ENCODE measurements around the gene KLHL20.
"Not testable (repeated sequence)": the region's sequence is repeated elsewhere in the genome, so short reads cannot be mapped to it uniquely, and the experiment has no call there.

KLHL20 gene

DNA sequence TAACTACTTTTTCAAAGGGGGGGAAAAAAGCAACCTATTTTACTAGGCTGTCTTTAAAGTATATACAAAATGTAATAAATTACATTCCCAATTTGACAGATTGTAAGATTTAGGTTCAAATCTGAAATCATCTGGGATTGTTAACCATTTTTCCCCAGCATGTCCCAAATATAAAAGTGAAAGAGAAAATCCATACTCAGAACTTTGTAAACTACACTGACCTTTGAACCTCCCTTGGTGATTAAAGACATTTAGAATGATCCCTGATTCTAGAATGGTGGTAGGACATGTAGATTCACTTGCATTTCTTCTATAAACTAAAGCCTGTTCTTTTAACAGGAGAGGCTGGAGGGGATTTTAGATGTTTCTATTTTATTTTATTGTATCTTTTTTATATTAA is 39.0 kb downstream of the KLHL20 start:
- DNase-seq, result no peak

DNA sequence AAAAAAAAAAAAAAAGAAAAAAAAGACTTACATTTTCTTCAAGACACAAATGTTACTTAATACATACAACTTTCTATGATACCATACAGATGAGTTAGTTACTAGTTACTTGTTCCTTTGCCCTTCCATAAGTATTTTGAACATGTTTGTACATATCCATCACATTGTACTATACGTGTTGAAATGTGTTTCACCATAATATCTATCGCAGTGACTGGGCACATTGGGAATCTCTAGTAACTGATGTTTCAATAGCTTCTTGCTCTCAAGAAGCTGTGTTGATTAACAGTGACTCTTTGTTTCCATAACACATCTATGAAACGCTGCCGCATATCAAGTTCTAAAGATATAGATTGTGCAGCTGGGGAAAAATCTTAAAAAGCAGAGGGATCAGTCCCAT is 42.9 kb downstream of the KLHL20 start:
- no peak for DNase-seq

- no peak for DNase-seq
These were observed 43.3 kb downstream of the KLHL20 start for GRCh38 chr1:173758110-173758509.

- DNase-seq, result no peak
These were observed 44.2 kb downstream of the KLHL20 start for GRCh38 chr1:173758980-173759379.

DNA sequence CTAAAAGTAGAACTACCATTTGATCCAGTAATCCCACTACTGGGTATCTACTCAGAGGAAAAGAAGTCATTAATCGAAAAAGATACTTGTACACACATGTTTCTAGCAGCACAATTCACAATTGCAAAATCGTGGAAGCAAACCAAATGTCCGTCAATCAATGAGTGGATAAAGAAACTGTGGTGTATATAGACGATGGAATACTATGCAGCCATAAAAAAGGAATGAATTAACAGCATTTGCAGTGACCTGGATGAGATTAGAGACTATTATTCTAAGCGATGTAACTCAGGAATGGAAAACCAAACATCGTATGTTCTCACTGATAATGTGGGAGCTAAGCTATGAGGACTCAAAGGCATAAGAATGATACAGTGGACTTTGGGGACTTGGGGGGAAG is 49.5 kb downstream of the KLHL20 start:
- not testable (repeated sequence) for DNase-seq

DNA sequence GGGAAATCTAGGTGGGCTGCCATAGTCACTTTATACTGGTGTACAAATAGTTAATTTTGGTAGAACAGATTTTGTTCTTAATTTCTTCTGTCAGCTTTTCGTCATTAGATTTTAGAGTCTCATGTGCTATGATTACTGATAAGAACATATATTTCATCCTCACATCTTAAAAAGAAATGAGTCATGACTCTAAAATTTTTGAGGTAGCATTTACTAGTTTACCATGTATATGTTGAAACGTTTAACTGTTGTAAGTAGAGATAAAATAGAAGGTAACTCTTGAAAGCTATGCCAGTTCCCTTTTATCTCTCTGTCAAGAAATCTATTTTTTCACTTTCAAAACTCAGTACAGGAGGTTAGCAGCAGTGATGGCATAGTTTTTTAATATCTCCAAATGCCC is 53.4 kb downstream of the KLHL20 start:
- DNase-seq, result no peak

DNA sequence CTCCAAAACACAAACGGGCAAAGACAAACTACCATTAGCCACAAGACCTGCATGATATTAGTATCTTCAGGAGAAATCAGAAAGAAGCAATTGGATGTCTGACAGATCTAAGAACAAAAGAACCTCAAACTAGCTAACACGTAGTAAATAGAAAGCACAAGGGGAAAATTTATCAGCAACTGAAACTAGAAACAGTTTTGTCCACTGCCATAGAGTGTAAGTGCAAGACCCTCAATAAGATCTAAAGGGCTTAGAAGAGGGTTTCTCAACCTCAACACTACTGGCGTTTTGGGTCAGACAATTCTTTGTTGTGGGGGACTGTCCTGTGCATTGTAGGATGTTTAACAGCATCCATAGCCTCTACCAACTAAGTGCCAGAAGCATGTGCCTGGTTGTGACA is 54.0 kb downstream of the KLHL20 start:
- DNase-seq, result no peak

DNA sequence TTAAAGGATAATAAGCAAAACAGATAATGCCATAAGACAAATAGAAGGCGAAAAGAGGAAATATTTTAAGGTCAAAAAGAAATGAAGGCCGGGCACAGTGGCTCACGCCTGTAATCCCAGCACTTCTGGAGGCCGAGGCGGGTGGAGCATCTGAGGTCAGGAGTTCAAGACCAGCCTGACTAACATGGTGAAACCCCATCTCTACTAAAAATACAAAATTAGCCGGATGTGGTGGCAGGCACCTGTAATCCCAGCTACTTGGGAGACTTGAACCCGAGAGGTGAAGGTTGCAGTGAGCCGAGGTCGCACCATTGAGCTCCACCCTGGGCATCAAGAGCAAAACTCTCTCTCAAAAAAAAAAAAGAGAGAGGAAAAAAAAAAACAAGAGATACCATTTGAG is 55.5 kb downstream of the KLHL20 start:
- not testable (repeated sequence) for DNase-seq

DNA sequence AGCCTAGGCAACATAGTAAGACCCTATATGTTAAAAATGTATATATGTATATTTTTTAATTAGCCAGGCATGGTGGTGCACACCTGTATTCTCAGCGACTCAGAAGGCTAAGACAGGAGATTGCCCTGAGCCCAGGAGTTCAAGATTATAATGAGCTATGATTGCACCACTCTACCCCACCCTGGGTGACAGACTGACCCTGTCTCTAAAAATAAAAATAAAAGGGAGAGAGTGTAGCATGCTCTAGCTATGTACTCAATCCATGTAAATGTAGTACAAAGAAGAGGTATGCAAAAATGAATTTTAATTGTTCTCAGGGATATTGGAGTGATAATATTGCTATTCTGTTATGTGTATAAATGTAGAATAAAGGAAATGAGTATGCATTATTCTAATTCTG is 56.8 kb downstream of the KLHL20 start:
- no peak for DNase-seq

GRCh38 chr1:173775578-173776226 is 60.9 kb downstream of the KLHL20 start:
- DNase-seq, result no peak

GRCh38 chr1:173779936-173780335 is 65.2 kb downstream of the KLHL20 start:
- no peak for DNase-seq

DNA sequence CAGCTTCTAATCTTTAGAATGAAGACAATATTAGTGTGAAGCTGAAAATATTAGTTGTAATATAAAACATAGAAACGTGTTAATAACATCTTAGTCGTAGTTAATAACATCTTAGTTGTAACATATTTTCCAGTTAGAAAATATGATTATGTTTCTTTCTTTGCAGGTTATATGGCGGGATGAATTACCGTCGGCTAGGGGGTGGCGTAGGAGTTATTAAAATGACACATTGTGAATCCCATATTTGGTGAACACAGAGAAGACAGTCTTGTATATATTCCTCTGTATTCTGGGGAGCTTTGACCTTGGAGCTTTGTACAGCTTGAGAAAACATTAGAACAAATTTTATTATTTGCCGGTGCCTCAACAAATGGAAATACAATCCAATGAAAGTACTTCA is 70.2 kb downstream of the KLHL20 start:
- no peak for DNase-seq

GRCh38 chr1:173789841-173790240 is 75.1 kb downstream of the KLHL20 start:
- DNase-seq, result no peak

GRCh38 chr1:173798078-173798477 is 83.3 kb downstream of the KLHL20 start:
- DNase-seq, result no peak

DNA sequence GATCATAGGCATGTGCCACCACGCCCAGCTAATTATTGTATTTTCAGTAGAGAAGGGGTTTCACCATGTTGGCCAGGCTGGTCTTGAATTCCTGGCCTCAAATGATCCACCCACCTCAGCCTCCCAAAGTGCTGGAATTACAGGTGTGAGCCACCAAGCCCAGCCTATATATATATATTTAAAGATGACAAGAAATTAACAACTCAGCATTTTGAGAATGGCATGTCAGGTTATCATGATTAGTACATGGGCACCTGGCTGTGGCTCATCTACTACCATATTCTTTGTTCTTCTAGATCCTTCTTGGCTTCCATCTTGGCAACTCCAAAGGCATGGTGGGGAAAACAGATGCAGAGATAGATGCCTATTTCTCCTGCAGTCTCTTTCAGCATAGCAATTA is 85.2 kb downstream of the KLHL20 start:
- not testable (repeated sequence) for DNase-seq

DNA sequence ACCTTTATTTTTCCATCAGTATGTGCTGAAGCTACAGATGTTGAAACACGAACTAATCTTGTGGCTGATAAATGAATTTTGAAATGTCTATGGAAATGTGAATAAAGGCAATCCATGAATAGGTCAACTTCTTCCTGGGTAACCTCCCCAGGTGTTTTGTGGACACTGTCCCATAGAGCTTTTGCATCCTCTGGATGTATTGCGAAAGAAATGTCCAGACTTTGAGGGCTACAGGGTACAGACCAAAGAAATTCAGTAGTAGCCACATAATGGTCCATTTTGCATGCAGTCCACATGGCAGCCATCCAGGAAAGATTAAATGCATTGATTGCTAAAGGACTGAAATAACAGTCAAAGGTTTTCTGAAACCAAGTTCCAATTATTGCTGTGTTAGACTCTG is 88.2 kb downstream of the KLHL20 start:
- no peak for DNase-seq

DNA sequence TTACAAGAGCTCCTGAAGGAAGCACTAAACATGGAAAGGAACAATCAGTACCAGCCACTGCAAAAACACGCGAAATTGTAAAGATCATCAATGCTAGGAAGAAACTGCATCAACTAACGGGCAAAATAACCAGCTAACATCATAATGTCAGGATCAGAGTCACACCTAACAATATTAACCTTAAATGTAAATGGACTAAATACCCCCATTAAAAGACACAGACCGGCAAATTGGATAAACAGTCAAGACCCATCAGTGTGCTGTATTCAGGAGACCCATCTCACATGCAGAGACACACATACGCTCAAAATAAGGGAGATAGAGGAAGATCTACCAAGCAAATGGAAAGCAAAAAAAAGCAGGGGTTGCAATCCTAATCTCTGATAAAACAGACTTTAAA is 98.9 kb downstream of the KLHL20 start:
- DNase-seq, result not testable (repeated sequence)

- no peak for DNase-seq
These were observed 103.7 kb downstream of the KLHL20 start for GRCh38 chr1:173818459-173818858.

- no peak for DNase-seq
These were observed 106.9 kb downstream of the KLHL20 start for GRCh38 chr1:173821680-173822079.

GRCh38 chr1:173823781-173824314 is 109.1 kb downstream of the KLHL20 start:
- no peak for DNase-seq

GRCh38 chr1:173824315-173825081 is 109.7 kb downstream of the KLHL20 start, which contains the start of the genes CENPL and DARS2:
TSS of gene CENPL (minus strand) at chr1:173824883. CDS start at chr1:173811299, 13,584 bp downstream.
TSS of gene DARS2 (plus strand) at chr1:173824673. CDS start at chr1:173825230, 557 bp downstream.
- peak; percentile 85 for DNase-seq

- DNase-seq, result no peak
These were observed 112.8 kb downstream of the KLHL20 start for GRCh38 chr1:173827611-173828010.

- no peak for DNase-seq
These were observed 118.0 kb downstream of the KLHL20 start for GRCh38 chr1:173832748-173833147.

Measured in activated CD8-positive, alpha-beta memory T cell treated with anti-CD3 and anti-CD28 coated beads, Interleukin-2, amount 50 U/mL, for 4 hours (primary cell).